Stomach (tissue), 9 donors: ENCODE data around the gene RER1. TPM values are rescaled to one million over a fixed set of nuclear protein-coding genes. Genes with fewer than 3 reads are reported as not detected.

Experiments used
- DNase-seq, 2 donors: peaks; one replicate each; pipeline versions ENCODE4 v3.0.0 to v3.0.0-alpha.2; 2013 to 2019
- H3K27ac ChIP-seq, 5 donors: fragments of 200-600 bp in 4 of 5; sonication (generic) in 4 of 5; one replicate each; pipeline ENCODE4 v1.5.1; 2013 to 2019; ENCODE audit warnings: mild to moderate bottlenecking in 1 of 5, moderate library complexity in 1 of 5
- H3K27me3 ChIP-seq, 3 donors: fragments of 200-600 bp; sonication (generic); one replicate each; pipeline ENCODE4 v1.5.1; 2017 to 2019; ENCODE audit warnings: mixed run types in 1 of 3
- H3K36me3 ChIP-seq, 4 donors: fragments of 200-600 bp; sonication (generic); 1 replicate in 3 of 4; 2 replicates in 1 of 4; pipeline ENCODE4 v1.5.1; 2016 to 2019
- H3K4me1 ChIP-seq, 4 donors: fragments of 200-600 bp; sonication (generic); one replicate each; pipeline ENCODE4 v1.5.1; 2016 to 2019
- H3K4me3 ChIP-seq, 4 donors: fragments of 200-600 bp; sonication (generic) in 3 of 4; one replicate each; pipeline ENCODE4 v1.5.1; 2016 to 2019; ENCODE audit warnings: mild to moderate bottlenecking in 1 of 4
- H3K9me3 ChIP-seq, 4 donors: fragments of 200-600 bp; sonication (generic); one replicate each; pipeline ENCODE4 v1.5.1; 2016 to 2019
- EP300 ChIP-seq: sonication (generic); formaldehyde crosslinking; IDR thresholded peaks from one replicate; pipeline ENCODE4 v1.6.1; 2017; ENCODE audit warnings: antibody characterized with exemption
- POLR2A ChIP-seq, 4 donors: fragments of 450-650 bp; IDR thresholded peaks; one replicate each; pipeline ENCODE4 v1.6.1; 2016; ENCODE audit warnings: antibody characterized with exemption in 4 of 4, control low read depth in 2 of 4, mild to moderate bottlenecking in 1 of 4, moderate library complexity in 1 of 4
- POLR2AphosphoS5 ChIP-seq, 3 donors: sonication (generic); formaldehyde crosslinking; IDR thresholded peaks; one replicate each; pipeline ENCODE4 v1.6.1; 2016; ENCODE audit warnings: antibody characterized with exemption in 3 of 3
- WGBS, 5 donors: extraction: QIAGEN DNeasy Blood & Tissue Kit in 3 of 5; methylation state at CpG; one replicate each; pipeline versions ENCODE4 v1.1.5 to v1.1.7; 2013 to 2018; 5-methylcytosine and 5-hydroxymethylcytosine counted together
- intact Hi-C: fragments of 100-400 bp; cut with DNase I; formaldehyde crosslinking; loops from one replicate; pipeline ENCODE4 v1.15.1; 2023; ENCODE audit warnings: low total_unique reads
- polyA plus RNA-seq, 3 donors: library from polyadenylated mRNA; stranded (reverse); fragments of 200-250 nt; gene quantifications; one replicate each; pipeline ENCODE4 v1.2.3, GENCODE V29; 2013
- total RNA-seq, 5 donors: library from RNA; depleted of rRNA; stranded (reverse); fragments of >200 nt; gene quantifications; one replicate each; pipeline versions ENCODE4 v1.1.0 to v1.2.3, GENCODE V29; 2014 to 2016
- TF ChIP-seq, protein P1 (sequence below), 7 experiments: fragments of 450-650 bp in 4 of 7; fragments of 200-600 bp in 3 of 7; sonication (generic) in 3 of 7; IDR thresholded peaks; one replicate each; pipeline ENCODE4 v1.5.1; 2016 to 2019; ENCODE audit warnings: antibody characterized with exemption in 7 of 7, control low read depth in 2 of 7, mild to moderate bottlenecking in 1 of 7
- donor health status: healthy with polysubstance abuse.
- donor health status: Bipolar disorder and iron deficiency.
- donor health status: healthy.

The RER1 gene
- total and polyA plus RNA-seq, 8 donors = 38.2 to 73.6 (median 66.7) TPM

DNA sequence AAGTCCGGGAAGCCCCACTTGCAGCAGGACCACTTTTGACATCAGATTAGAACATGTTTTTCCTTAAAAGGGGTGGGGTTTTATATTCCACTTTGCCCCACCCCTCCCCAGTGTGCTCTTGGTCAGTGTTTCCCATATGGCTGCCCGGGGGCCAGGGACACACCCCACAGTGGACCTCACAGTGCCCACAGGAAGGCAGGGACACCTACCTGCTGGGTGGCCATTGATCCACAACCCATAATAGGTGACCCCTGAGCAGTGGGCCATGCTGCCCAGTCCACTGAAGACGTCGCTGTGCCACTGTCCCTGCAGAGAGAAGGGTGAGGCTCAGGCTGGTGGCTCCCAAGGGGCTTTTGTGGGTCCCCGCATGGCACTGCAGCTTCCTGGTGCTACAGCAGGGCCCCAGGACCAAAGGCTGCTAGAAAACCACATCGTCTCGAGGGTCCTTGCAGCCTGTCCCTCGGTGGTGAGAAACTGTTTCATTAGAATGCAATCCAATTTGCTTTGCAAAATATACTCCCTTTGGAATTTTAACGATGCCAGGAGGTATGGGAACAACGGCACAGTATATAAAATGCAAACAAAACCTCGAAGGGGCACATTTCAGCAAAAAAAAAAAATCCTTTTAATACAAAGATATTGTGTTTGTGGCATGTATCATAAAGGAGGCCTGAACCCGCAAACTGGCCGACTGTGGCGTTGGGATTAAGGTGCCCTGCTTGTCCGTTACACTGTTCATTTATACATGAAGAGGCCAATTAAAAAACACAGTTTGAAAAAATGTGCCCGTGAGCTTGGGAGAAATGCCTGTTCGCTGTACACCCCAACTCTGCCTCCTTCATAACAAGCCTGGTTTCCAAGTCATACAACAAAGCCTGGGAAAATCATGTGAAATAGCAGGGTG, 17.1 kb upstream of the RER1 start:
- WGBS, 5 donors = 79 to 89% (median 85%) methylated on average over 17 of the region's 17 CpGs
- DNase-seq = no peak
- Histone ChIP-seq H3K4me1 (no peaks in the 10 kb centered on the region), H3K9me3 (no peaks in the 10 kb centered on the region), H3K36me3 (peaks cover 0 to 27% (median 18%) of the 10 kb centered on the region in 4 donors), H3K27me3 (no peaks in the 10 kb centered on the region), H3K4me3 (no peak overlapping the region), H3K27ac (no peak overlapping the region)
- no peak for TF ChIP-seq EP300
- TF ChIP-seq POLR2A (IDR thresholded peaks at IDR 0.05) = no peak
- TF ChIP-seq, protein P1, sequence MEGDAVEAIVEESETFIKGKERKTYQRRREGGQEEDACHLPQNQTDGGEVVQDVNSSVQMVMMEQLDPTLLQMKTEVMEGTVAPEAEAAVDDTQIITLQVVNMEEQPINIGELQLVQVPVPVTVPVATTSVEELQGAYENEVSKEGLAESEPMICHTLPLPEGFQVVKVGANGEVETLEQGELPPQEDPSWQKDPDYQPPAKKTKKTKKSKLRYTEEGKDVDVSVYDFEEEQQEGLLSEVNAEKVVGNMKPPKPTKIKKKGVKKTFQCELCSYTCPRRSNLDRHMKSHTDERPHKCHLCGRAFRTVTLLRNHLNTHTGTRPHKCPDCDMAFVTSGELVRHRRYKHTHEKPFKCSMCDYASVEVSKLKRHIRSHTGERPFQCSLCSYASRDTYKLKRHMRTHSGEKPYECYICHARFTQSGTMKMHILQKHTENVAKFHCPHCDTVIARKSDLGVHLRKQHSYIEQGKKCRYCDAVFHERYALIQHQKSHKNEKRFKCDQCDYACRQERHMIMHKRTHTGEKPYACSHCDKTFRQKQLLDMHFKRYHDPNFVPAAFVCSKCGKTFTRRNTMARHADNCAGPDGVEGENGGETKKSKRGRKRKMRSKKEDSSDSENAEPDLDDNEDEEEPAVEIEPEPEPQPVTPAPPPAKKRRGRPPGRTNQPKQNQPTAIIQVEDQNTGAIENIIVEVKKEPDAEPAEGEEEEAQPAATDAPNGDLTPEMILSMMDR (IDR thresholded peaks at IDR 0.05) = no peak
- no peak for TF ChIP-seq POLR2AphosphoS5 (IDR thresholded peaks at IDR 0.05)
- intact Hi-C loops = no loop called here

DNA sequence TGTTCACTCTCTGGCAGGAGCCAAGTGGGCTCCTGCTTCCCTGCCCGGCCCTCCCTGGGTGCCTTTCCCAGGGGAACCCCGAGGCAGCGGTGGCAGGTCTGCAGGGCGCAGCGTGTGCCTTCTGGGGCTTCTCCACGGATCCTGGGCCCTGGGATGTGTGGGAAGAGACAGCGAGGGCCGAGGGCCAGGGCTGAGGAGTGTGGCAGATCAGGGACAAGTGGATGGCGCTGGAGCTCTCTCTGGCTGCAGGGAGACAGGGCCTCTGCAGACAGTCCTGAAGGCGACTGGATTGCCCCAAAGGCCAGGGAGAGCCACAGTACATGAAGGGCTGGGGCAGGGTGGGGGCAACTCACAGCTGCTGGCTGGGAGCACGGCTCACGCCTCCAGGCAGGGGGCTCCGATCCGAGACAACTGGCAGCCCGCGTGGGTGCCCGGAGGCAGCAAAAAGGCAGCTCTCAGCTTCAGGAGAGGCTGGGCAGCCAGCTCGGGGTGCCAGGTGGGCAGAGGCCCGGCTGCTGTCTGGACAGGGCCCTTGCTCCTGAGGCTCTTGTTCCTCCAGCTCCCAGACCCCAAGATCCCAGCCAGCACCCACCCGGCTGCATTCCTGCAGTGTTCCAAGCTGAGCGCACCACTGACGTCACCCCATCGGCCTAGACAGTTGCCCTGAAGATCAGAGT, 16.3 kb upstream of the RER1 start:
- H3K4me1 ChIP-seq = no peaks in the 10 kb centered on the region
- H3K27me3 ChIP-seq = no peaks in the 10 kb centered on the region
- no peak overlapping the region for H3K4me3 ChIP-seq
- intact Hi-C loops = no loop called here
- H3K36me3 ChIP-seq = peaks cover 0 to 19% (median 16%) of the 10 kb centered on the region in 4 donors
- TF ChIP-seq, protein P1 (IDR thresholded peaks at IDR 0.05) = no peak
- TF ChIP-seq POLR2A (IDR thresholded peaks at IDR 0.05) = no peak
- H3K9me3 ChIP-seq = no peaks in the 10 kb centered on the region
- WGBS, 5 donors = 83 to 93% (median 87%) methylated on average over 16 to 23 of the region's 23 CpGs
- DNase-seq = no peak
- no peak overlapping the region for H3K27ac ChIP-seq

- intact Hi-C loops = no loop called here
- H3K4me3 ChIP-seq = no peak overlapping the region
- H3K36me3 ChIP-seq = peaks cover 0 to 15% (median 14%) of the 10 kb centered on the region in 4 donors
- H3K27me3 ChIP-seq = no peaks in the 10 kb centered on the region
- no peaks in the 10 kb centered on the region for H3K9me3 ChIP-seq
- no peak for TF ChIP-seq EP300
- TF ChIP-seq POLR2AphosphoS5 (IDR thresholded peaks at IDR 0.05) = no peak
- TF ChIP-seq POLR2A (IDR thresholded peaks at IDR 0.05) = no peak
- TF ChIP-seq, protein P1 (IDR thresholded peaks at IDR 0.05) = no peak
- H3K27ac ChIP-seq = no peak overlapping the region
- H3K4me1 ChIP-seq = no peaks in the 10 kb centered on the region
- 84 to 90% (median 84%) methylated on average over 5 to 7 of the region's 7 CpGs for WGBS, 5 donors
- DNase-seq = no peak
Observed at GRCh38 chr1:2375923-2376260, 15.7 kb upstream of the RER1 start.

GRCh38 chr1:2376261-2376741, 15.3 kb upstream of the RER1 start:
- Histone ChIP-seq H3K36me3 (peaks cover 0 to 12% (median 10%) of the 10 kb centered on the region in 4 donors), H3K27me3 (no peaks in the 10 kb centered on the region), H3K4me3 (no peak overlapping the region), H3K27ac (no peak overlapping the region), H3K9me3 (no peaks in the 10 kb centered on the region), H3K4me1 (peaks cover under 1 to 4% (median under 1%) of the 10 kb centered on the region in 4 donors)
- 83 to 89% (median 87%) methylated on average over 9 to 23 of the region's 23 CpGs for WGBS, 5 donors
- no peak for DNase-seq
- TF ChIP-seq, protein P1 (IDR thresholded peaks at IDR 0.05) = no peak
- TF ChIP-seq EP300 (no peak), POLR2AphosphoS5 (IDR thresholded peaks at IDR 0.05) (no peak), POLR2A (IDR thresholded peaks at IDR 0.05) (no peak)
- intact Hi-C loops = no loop called here
